ENCODE measurements around the gene UPK2.

DNA sequence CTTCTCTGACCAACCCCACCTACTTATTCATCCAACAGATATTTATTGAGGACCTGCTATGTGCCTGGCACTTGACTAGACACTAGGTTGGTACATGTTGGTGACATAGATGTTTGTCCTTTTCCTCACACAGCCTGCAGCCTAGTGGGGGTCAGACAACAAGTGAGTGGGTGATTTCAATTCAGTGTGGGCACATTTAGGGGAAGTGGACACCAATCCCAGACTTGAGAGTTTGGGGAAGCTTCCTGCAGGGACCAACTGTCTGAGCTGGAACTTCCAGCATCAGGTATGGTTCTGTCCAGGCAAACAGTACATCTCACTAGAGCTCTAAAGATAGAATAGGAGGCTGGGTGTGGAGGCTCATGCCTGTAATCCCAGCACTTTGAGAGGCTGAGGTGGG is 24.5 kb upstream of the UPK2 start:
- no peak for TF ChIP-seq POLR2A (IDR thresholded peaks at IDR 0.05; ENCODE audit: low read length)
- no peak for TF ChIP-seq GATA1 (IDR thresholded peaks at IDR 0.05; ENCODE audit: low read depth, low read length)
